ENCODE results near the gene RHAG.

The RHAG gene

GRCh38 chr6:49563006-49563886 lies 73.4 kb downstream of the RHAG start:
- DNase-seq: no peak

GRCh38 chr6:49558238-49558637 lies 78.4 kb downstream of the RHAG start:
- no peak for DNase-seq

GRCh38 chr6:49557177-49557576 lies 79.5 kb downstream of the RHAG start:
- DNase-seq: no peak

GRCh38 chr6:49556429-49556837 lies 80.2 kb downstream of the RHAG start:
- DNase-seq: peak; percentile 43

- DNase-seq: no peak
These were observed 80.7 kb downstream of the RHAG start for GRCh38 chr6:49555951-49556350.
